Activated T-cell treated with anti-CD3 and anti-CD28 coated beads for 48 hours (primary cell): ENCODE measurements around the gene STK11.

Experiments
- DNase-seq: peaks from one replicate; pipeline ENCODE4 v3.0.0-alpha.2; 2020; ENCODE audit warnings: low read depth

The STK11 gene

GRCh38 chr19:1251330-1252220 is 46.0 kb downstream of the STK11 start:
- DNase-seq = peak; percentile 55

GRCh38 chr19:1252221-1252820 is 46.7 kb downstream of the STK11 start:
- DNase-seq = no peak

GRCh38 chr19:1252821-1253513 is 47.4 kb downstream of the STK11 start:
- peak; percentile 69 for DNase-seq

GRCh38 chr19:1253514-1254080 is 48.0 kb downstream of the STK11 start:
- DNase-seq = no peak

- DNase-seq = no peak
Measured at GRCh38 chr19:1254081-1254527, 48.5 kb downstream of the STK11 start.

GRCh38 chr19:1254530-1255185 is 49.1 kb downstream of the STK11 start:
- no peak for DNase-seq

- no peak for DNase-seq
Measured at GRCh38 chr19:1255186-1256161, 49.9 kb downstream of the STK11 start.

GRCh38 chr19:1256646-1257474 is 51.3 kb downstream of the STK11 start:
- DNase-seq = no peak

- DNase-seq = no peak
Measured at GRCh38 chr19:1257475-1258162, 52.0 kb downstream of the STK11 start.

GRCh38 chr19:1258163-1258492 is 52.5 kb downstream of the STK11 start:
- no peak for DNase-seq

GRCh38 chr19:1258707-1259205 is 53.2 kb downstream of the STK11 start:
- no peak for DNase-seq

GRCh38 chr19:1259206-1259875 is 53.8 kb downstream of the STK11 start:
- peak; percentile 68 for DNase-seq

- no peak for DNase-seq
Measured at GRCh38 chr19:1259876-1260748, 54.5 kb downstream of the STK11 start.

- peak; percentile 99 for DNase-seq
Measured at GRCh38 chr19:1260749-1261537, 55.4 kb downstream of the STK11 start.

GRCh38 chr19:1261538-1261797 is 55.9 kb downstream of the STK11 start:
- DNase-seq = no peak

- no peak for DNase-seq
Measured at GRCh38 chr19:1261798-1262622, 56.4 kb downstream of the STK11 start.
